ENCODE results near the gene FAM171A2. TPM values are rescaled to one million over a fixed set of nuclear protein-coding genes. Genes with fewer than 3 reads are reported as not detected.
"Not testable (repeated sequence)": the region's sequence is repeated elsewhere in the genome, so short reads cannot be mapped to it uniquely, and the experiment has no call there.

FAM171A2 gene
- polyA plus RNA-seq, 1 experiment = 2.3 TPM

DNA sequence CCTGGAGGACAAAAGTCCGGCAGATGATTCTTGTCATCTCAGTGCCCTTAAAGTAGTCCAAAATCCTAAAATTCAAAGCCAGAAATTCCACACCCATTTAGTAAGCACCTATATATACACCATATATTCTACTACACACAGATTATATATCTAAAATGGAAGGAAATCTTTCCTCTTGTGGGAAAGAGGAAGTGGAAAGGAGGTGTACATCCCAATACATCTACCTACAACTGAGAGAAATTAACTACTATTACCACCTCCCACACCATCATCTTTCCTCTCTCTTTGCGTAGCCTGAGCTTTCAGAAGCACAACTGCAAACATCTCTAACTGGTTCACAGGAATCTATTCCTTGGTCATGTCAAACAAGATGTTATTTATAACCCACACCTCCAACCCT is 31.2 kb upstream of the FAM171A2 start:
- Histone ChIP-seq H3K36me3 (ENCODE audit: control insufficient read depth, insufficient read depth, low read length) (peaks cover 14% of the 10 kb centered on the region), H3K4me3 (ENCODE audit: low read depth, low read length) (no peak overlapping the region), H3K27me3 (ENCODE audit: control insufficient read depth, insufficient read depth, low read length) (no peaks in the 10 kb centered on the region)
- ChIA-PET POLR2A (no interaction called here), CTCF (interaction anchor here (1.1 to 1.4 kb wide), 2 partner anchors 139 to 191 kb away, joined by 3 to 4 read pairs; no protein-coding TSS in a partner anchor)
- TF ChIP-seq, protein P1, sequence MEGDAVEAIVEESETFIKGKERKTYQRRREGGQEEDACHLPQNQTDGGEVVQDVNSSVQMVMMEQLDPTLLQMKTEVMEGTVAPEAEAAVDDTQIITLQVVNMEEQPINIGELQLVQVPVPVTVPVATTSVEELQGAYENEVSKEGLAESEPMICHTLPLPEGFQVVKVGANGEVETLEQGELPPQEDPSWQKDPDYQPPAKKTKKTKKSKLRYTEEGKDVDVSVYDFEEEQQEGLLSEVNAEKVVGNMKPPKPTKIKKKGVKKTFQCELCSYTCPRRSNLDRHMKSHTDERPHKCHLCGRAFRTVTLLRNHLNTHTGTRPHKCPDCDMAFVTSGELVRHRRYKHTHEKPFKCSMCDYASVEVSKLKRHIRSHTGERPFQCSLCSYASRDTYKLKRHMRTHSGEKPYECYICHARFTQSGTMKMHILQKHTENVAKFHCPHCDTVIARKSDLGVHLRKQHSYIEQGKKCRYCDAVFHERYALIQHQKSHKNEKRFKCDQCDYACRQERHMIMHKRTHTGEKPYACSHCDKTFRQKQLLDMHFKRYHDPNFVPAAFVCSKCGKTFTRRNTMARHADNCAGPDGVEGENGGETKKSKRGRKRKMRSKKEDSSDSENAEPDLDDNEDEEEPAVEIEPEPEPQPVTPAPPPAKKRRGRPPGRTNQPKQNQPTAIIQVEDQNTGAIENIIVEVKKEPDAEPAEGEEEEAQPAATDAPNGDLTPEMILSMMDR (IDR thresholded peaks at IDR 0.05; ENCODE audit: insufficient read depth, low read depth, low read length) = no peak
- DNase-seq (ENCODE audit: low read depth) = no peak

DNA sequence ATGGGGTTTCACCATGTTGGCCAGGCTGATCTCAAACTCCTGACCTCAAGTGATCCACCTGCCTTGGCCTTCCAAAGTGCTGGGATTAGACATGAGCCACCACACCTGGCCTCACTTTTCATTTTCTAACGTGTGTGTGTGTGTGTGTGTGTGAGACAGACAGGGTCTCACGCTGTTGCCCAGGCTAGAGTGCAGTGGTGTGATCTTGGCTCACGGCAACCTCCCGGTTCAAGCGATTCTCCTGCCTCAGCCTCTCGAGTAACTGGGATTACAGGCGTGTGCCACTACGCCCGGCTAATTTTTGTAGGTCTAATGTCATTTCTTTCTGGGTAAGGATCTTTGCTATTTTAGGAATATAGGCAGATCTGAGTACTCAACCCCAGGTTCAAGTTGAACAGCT is 30.5 kb upstream of the FAM171A2 start:
- POLR2A ChIA-PET; H3K36me3 ChIP-seq (ENCODE audit: control insufficient read depth, insufficient read depth, low read length); DNase-seq (ENCODE audit: low read depth); H3K4me3 ChIP-seq (ENCODE audit: low read depth, low read length); H3K27me3 ChIP-seq (ENCODE audit: control insufficient read depth, insufficient read depth, low read length): not testable (repeated sequence)
- CTCF ChIA-PET = interaction anchor here (0.6 to 1.4 kb wide), 4 partner anchors 64 to 191 kb away, joined by 3 to 4 read pairs (median 3); no protein-coding TSS in a partner anchor

- TF ChIP-seq, protein P1 (IDR thresholded peaks at IDR 0.05; ENCODE audit: insufficient read depth, low read depth, low read length) = no peak
- ChIA-PET CTCF (interaction anchor here (0.7 to 1.4 kb wide), 5 partner anchors 10 to 133 kb away, joined by 3 to 4 read pairs (median 3); no protein-coding TSS in a partner anchor), POLR2A (no interaction called here)
- Histone ChIP-seq H3K27me3 (ENCODE audit: control insufficient read depth, insufficient read depth, low read length) (no peaks in the 10 kb centered on the region), H3K4me3 (ENCODE audit: low read depth, low read length) (no peak overlapping the region), H3K36me3 (ENCODE audit: control insufficient read depth, insufficient read depth, low read length) (no peaks in the 10 kb centered on the region)
- DNase-seq (ENCODE audit: low read depth) = no peak
These were observed 26.7 kb upstream of the FAM171A2 start for GRCh38 chr17:44390250-44390870.

GRCh38 chr17:44389723-44390202 is 26.1 kb upstream of the FAM171A2 start:
- TF ChIP-seq, protein P1 (IDR thresholded peaks at IDR 0.05; ENCODE audit: insufficient read depth, low read depth, low read length) = no peak
- ChIA-PET CTCF (interaction anchor here (0.7 to 1.4 kb wide), 5 partner anchors 9 to 133 kb away, joined by 3 to 4 read pairs (median 3); no protein-coding TSS in a partner anchor), POLR2A (no interaction called here)
- H3K4me3 ChIP-seq (ENCODE audit: low read depth, low read length) = no peak overlapping the region
- H3K27me3 ChIP-seq (ENCODE audit: control insufficient read depth, insufficient read depth, low read length) = peaks cover 2% of the 10 kb centered on the region; the same call in 1 of the 2 replicates
- H3K36me3 ChIP-seq (ENCODE audit: control insufficient read depth, insufficient read depth, low read length) = no peaks in the 10 kb centered on the region
- DNase-seq (ENCODE audit: low read depth) = no peak

DNA sequence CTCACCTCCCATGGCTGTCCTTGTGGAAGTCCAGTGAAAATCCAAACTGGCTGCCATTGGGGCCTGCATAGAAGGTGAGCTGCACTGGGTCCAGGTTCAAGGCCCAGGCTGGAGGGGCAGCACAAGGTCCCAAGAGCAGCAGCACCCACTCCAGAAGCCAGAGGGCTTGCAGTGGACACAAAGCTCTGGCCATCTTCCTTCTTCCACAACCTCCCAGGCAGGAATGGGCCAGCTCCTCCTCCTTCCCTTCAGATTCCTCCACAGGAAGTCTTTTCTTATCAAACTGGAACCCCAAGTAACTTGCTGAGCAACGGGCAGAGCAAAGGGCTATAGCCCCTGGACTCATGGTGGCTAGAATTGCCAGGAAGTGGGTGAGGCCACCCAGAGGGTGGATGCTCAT is 25.6 kb upstream of the FAM171A2 start, which contains the start of gene ITGA2B:
TSS of gene ITGA2B (minus strand) at position 369 of the 400 bp plus-strand sequence. CDS start at position 193, 176 bp downstream.
- H3K4me3 ChIP-seq (ENCODE audit: low read depth, low read length) = no peak within 1 kb of the TSS
- H3K36me3 ChIP-seq (ENCODE audit: control insufficient read depth, insufficient read depth, low read length) = no peaks in the 10 kb centered on the region
- DNase-seq (ENCODE audit: low read depth) = no peak
- H3K27me3 ChIP-seq (ENCODE audit: control insufficient read depth, insufficient read depth, low read length) = peaks cover 5% of the 10 kb centered on the region
- TF ChIP-seq, protein P1 (IDR thresholded peaks at IDR 0.05; ENCODE audit: insufficient read depth, low read depth, low read length) = no peak
- POLR2A ChIA-PET = no interaction called here
- CTCF ChIA-PET = interaction anchor here (1.3 to 1.4 kb wide), 3 partner anchors 9 to 134 kb away, joined by 3 to 4 read pairs (median 4); no protein-coding TSS in a partner anchor

All from BJ (cell line).